GM23338 (cell line): ENCODE results near the gene CADPS2. TPM values are rescaled to one million over a fixed set of nuclear protein-coding genes. Genes with fewer than 3 reads are reported as not detected.

Experiments used
- ATAC-seq: fragments of 200-7000 bp; cut with Tn5 transposase; 3 replicates; pipeline ENCODE4 v1.9.1; 2020
- DNase-seq: peaks from one replicate; pipeline ENCODE4 v3.0.0-alpha.2; 2015; ENCODE audit warnings: low spot score
- H2AFZ ChIP-seq: fragments of 200-600 bp; sonication (generic); 2 replicates; pipeline ENCODE4 v1.8.0; 2016; ENCODE audit warnings: antibody characterized with exemption, mild to moderate bottlenecking, moderate library complexity
- H3F3A ChIP-seq: fragments of 200-600 bp; sonication (generic); replicated peaks from 2 replicates; pipeline ENCODE4 v1.8.0; 2017; ENCODE audit warnings: antibody characterized with exemption, mixed run types, low read depth
- H3K27ac ChIP-seq: fragments of 200-600 bp; sonication (generic); 2 replicates; pipeline ENCODE4 v1.6.1; 2016; ENCODE audit warnings: low read depth
- H3K27me3 ChIP-seq: fragments of 200-600 bp; sonication (generic); 2 replicates; pipeline ENCODE4 v1.8.0; 2016; ENCODE audit warnings: mild to moderate bottlenecking, mixed run types, moderate library complexity; ENCODE audit not compliant: insufficient read depth
- H3K36me3 ChIP-seq: fragments of 200-600 bp; sonication (generic); 2 replicates; pipeline ENCODE4 v1.8.0; 2016; ENCODE audit warnings: mild to moderate bottlenecking; ENCODE audit not compliant: insufficient read depth
- H3K4me1 ChIP-seq: fragments of 200-600 bp; sonication (generic); 2 replicates; pipeline ENCODE4 v1.8.0; 2016; ENCODE audit warnings: mild to moderate bottlenecking, moderate library complexity; ENCODE audit not compliant: insufficient read depth
- H3K4me2 ChIP-seq: fragments of 200-600 bp; sonication (generic); 2 replicates; pipeline ENCODE4 v1.7.1; 2017; ENCODE audit warnings: mixed run types
- H3K4me3 ChIP-seq: fragments of 200-600 bp; sonication (generic); 2 replicates; pipeline ENCODE4 v1.6.1; 2016; ENCODE audit warnings: mixed run types
- H3K79me2 ChIP-seq: fragments of 200-600 bp; sonication (generic); replicated peaks from 2 replicates; pipeline ENCODE4 v1.8.0; 2017; ENCODE audit warnings: mild to moderate bottlenecking; ENCODE audit not compliant: insufficient read depth
- H3K9me2 ChIP-seq: fragments of 200-600 bp; sonication (generic); 2 replicates; pipeline ENCODE4 v1.8.0; 2017; ENCODE audit not compliant: insufficient read depth
- H4K20me1 ChIP-seq: fragments of 200-600 bp; sonication (generic); replicated peaks from 2 replicates; pipeline ENCODE4 v1.8.0; 2017; ENCODE audit warnings: mild to moderate bottlenecking; ENCODE audit not compliant: insufficient read depth
- H3K27ac Mint-ChIP-seq: 2 replicates; pipeline ENCODE4 v1.8.0; 2020; ENCODE audit warnings: inconsistent platforms, mild to moderate bottlenecking, moderate library complexity, mixed read lengths
- H3K27me3 Mint-ChIP-seq: 3 replicates; pipeline ENCODE4 v1.8.0; 2022; ENCODE audit warnings: low read depth, mild to moderate bottlenecking, moderate library complexity, mixed read lengths, inconsistent platforms; ENCODE audit not compliant: insufficient read depth, poor library complexity
- H3K36me3 Mint-ChIP-seq: 3 replicates; pipeline ENCODE4 v1.8.0; 2021; ENCODE audit warnings: low read depth, mild to moderate bottlenecking, inconsistent platforms, moderate library complexity, mixed read lengths
- H3K4me1 Mint-ChIP-seq: 3 replicates; pipeline ENCODE4 v1.8.0; 2020; ENCODE audit warnings: mild to moderate bottlenecking, inconsistent platforms, mixed read lengths
- H3K4me3 Mint-ChIP-seq: 3 replicates; pipeline ENCODE4 v1.8.0; 2021; ENCODE audit warnings: moderate library complexity, mild to moderate bottlenecking, inconsistent platforms, mixed read lengths
- H3K9me3 Mint-ChIP-seq: 3 replicates; pipeline ENCODE4 v1.8.0; 2020; ENCODE audit warnings: moderate library complexity, mild to moderate bottlenecking, inconsistent platforms, mixed read lengths
- CREB1 ChIP-seq: fragments of 250-450 bp; sonication (Bioruptor Pico); IDR thresholded peaks from 2 replicates; pipeline ENCODE4 v1.5.0; 2020; ENCODE audit warnings: low read depth, mild to moderate bottlenecking, moderate library complexity
- EZH2 ChIP-seq: fragments of 200-600 bp; sonication (generic); IDR thresholded peaks from one replicate; pipeline ENCODE4 v1.8.0; 2017; ENCODE audit warnings: antibody characterized with exemption, mild to moderate bottlenecking, low read depth; ENCODE audit not compliant: unreplicated experiment
- EZH2phosphoT487 ChIP-seq: fragments of 200-600 bp; sonication (generic); IDR thresholded peaks from one replicate; pipeline ENCODE4 v1.8.1; 2018; ENCODE audit warnings: antibody characterized with exemption; ENCODE audit not compliant: unreplicated experiment
- JUNB ChIP-seq: IDR thresholded peaks from one replicate; pipeline ENCODE4 v1.6.1; 2016; ENCODE audit warnings: antibody characterized with exemption; ENCODE audit not compliant: unreplicated experiment
- NANOG ChIP-seq: IDR thresholded peaks from 2 replicates; pipeline ENCODE4 v1.6.1; 2016; ENCODE audit warnings: antibody characterized with exemption, borderline replicate concordance
- POLR2AphosphoS5 ChIP-seq: IDR thresholded peaks from 2 replicates; pipeline ENCODE4 v1.6.1; 2016; ENCODE audit warnings: antibody characterized with exemption, low read depth
- STAT1 ChIP-seq: IDR thresholded peaks from one replicate; pipeline ENCODE4 v1.6.1; 2016; ENCODE audit warnings: antibody characterized with exemption; ENCODE audit not compliant: unreplicated experiment
- ZNF114 ChIP-seq: fragments of 250-450 bp; sonication (Bioruptor Pico); IDR thresholded peaks from 2 replicates; pipeline ENCODE4 v1.5.0; 2020; ENCODE audit warnings: mild to moderate bottlenecking, moderate library complexity
- ZNF331 ChIP-seq: fragments of 250-450 bp; sonication (Bioruptor Pico); IDR thresholded peaks from 2 replicates; pipeline ENCODE4 v1.5.0; 2020; ENCODE audit warnings: low read depth, mild to moderate bottlenecking, moderate library complexity
- polyA plus RNA-seq: library from polyadenylated mRNA; unstranded; fragments of >200 nt; fragmentation: Nextera tagmentation; extraction: Ambion mirVana; gene quantifications from 2 replicates; pipeline ENCODE4 v1.2.1, GENCODE V29; 2016
- total RNA-seq: library from RNA; depleted of rRNA; stranded (reverse); fragments of >200 nt; shearing (Covaris generic); gene quantifications from 2 replicates; pipeline ENCODE4 v1.2.3, GENCODE V29; 2014
- TF ChIP-seq, protein P1 (sequence below): IDR thresholded peaks from 2 replicates; pipeline ENCODE4 v1.6.1; 2016; ENCODE audit warnings: antibody characterized with exemption
- TF ChIP-seq, protein P2 (sequence below): IDR thresholded peaks from one replicate; pipeline ENCODE4 v1.6.1; 2018; ENCODE audit warnings: antibody characterized with exemption; ENCODE audit not compliant: unreplicated experiment
- TF ChIP-seq, protein P3 (sequence below), 2 experiments: fragments of 200-600 bp in 1 of 2; sonication (generic) in 1 of 2; conservative IDR thresholded peaks; 2 replicates each; pipeline versions ENCODE4 v1.5.1 to v1.6.1; 2016 to 2017; ENCODE audit warnings: antibody characterized with exemption in 2 of 2, low read depth in 2 of 2, mild to moderate bottlenecking in 2 of 2, moderate library complexity in 1 of 2
- TF ChIP-seq, protein P4 (sequence below): fragments of 250-450 bp; sonication (Bioruptor Pico); IDR thresholded peaks from 2 replicates; pipeline ENCODE4 v1.5.0; 2020; ENCODE audit warnings: mild to moderate bottlenecking, moderate library complexity

The CADPS2 gene
- total and polyA plus RNA-seq, 2 experiments from 2014 or later = 16.3 to 36.9 TPM

DNA sequence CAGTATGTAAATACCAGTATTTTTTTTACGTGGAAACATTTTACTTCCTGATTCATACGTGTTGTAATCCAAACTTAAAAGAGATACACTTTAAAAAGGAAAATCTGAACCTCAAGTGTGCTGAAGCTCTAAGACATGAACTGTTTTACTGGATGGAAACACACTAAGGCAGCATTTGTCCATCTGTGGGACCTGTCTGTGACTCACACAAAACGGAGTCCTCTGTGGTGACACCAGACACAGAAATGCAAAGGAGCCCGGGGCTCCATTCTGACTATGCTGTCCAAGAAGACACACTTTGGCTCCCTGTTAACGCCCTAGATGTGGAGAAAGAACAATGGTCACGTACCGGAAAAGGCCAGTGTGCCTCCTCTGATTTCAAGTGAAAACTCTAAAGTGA lies 211.2 kb downstream of the CADPS2 start:
- Histone ChIP-seq H3K4me3 (no peak overlapping the region), H3K4me2 (no peak overlapping the region), H3K27me3 (no peaks in the 10 kb centered on the region), H3K36me3 (no peaks in the 10 kb centered on the region), H2AFZ (no peak overlapping the region), H3F3A (no peaks in the 10 kb centered on the region), H3K9me2 (peaks cover 8% of the 10 kb centered on the region; the same call in 1 of the 2 replicates), H3K4me1 (peaks cover 39% of the 10 kb centered on the region), H3K27ac (no peak overlapping the region), H4K20me1 (no peaks in the 10 kb centered on the region), H3K79me2 (no peaks in the 10 kb centered on the region)
- Mint-ChIP-seq H3K4me1 (peaks cover 56% of the 10 kb centered on the region), H3K27me3 (peaks cover 3% of the 10 kb centered on the region), H3K36me3 (peaks cover 31% of the 10 kb centered on the region), H3K27ac (no peak overlapping the region), H3K4me3 (no peak overlapping the region), H3K9me3 (peaks cover 12% of the 10 kb centered on the region; the same call in 2 of the 3 replicates)
- no peak for DNase-seq
- TF ChIP-seq, protein P1, sequence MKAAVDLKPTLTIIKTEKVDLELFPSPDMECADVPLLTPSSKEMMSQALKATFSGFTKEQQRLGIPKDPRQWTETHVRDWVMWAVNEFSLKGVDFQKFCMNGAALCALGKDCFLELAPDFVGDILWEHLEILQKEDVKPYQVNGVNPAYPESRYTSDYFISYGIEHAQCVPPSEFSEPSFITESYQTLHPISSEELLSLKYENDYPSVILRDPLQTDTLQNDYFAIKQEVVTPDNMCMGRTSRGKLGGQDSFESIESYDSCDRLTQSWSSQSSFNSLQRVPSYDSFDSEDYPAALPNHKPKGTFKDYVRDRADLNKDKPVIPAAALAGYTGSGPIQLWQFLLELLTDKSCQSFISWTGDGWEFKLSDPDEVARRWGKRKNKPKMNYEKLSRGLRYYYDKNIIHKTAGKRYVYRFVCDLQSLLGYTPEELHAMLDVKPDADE = no peak
- TF ChIP-seq CREB1 (CRISPR knock-in tag) = no peak
- TF ChIP-seq EZH2phosphoT487 = no peak
- TF ChIP-seq JUNB = no peak
- TF ChIP-seq STAT1 = no peak
- TF ChIP-seq, protein P2, sequence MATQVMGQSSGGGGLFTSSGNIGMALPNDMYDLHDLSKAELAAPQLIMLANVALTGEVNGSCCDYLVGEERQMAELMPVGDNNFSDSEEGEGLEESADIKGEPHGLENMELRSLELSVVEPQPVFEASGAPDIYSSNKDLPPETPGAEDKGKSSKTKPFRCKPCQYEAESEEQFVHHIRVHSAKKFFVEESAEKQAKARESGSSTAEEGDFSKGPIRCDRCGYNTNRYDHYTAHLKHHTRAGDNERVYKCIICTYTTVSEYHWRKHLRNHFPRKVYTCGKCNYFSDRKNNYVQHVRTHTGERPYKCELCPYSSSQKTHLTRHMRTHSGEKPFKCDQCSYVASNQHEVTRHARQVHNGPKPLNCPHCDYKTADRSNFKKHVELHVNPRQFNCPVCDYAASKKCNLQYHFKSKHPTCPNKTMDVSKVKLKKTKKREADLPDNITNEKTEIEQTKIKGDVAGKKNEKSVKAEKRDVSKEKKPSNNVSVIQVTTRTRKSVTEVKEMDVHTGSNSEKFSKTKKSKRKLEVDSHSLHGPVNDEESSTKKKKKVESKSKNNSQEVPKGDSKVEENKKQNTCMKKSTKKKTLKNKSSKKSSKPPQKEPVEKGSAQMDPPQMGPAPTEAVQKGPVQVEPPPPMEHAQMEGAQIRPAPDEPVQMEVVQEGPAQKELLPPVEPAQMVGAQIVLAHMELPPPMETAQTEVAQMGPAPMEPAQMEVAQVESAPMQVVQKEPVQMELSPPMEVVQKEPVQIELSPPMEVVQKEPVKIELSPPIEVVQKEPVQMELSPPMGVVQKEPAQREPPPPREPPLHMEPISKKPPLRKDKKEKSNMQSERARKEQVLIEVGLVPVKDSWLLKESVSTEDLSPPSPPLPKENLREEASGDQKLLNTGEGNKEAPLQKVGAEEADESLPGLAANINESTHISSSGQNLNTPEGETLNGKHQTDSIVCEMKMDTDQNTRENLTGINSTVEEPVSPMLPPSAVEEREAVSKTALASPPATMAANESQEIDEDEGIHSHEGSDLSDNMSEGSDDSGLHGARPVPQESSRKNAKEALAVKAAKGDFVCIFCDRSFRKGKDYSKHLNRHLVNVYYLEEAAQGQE = no peak
- no peak for TF ChIP-seq POLR2AphosphoS5
- TF ChIP-seq NANOG = no peak
- TF ChIP-seq EZH2 = no peak
- TF ChIP-seq ZNF331 (CRISPR knock-in tag) = no peak
- no peak for TF ChIP-seq ZNF114 (CRISPR knock-in tag)
- TF ChIP-seq, protein P3, sequence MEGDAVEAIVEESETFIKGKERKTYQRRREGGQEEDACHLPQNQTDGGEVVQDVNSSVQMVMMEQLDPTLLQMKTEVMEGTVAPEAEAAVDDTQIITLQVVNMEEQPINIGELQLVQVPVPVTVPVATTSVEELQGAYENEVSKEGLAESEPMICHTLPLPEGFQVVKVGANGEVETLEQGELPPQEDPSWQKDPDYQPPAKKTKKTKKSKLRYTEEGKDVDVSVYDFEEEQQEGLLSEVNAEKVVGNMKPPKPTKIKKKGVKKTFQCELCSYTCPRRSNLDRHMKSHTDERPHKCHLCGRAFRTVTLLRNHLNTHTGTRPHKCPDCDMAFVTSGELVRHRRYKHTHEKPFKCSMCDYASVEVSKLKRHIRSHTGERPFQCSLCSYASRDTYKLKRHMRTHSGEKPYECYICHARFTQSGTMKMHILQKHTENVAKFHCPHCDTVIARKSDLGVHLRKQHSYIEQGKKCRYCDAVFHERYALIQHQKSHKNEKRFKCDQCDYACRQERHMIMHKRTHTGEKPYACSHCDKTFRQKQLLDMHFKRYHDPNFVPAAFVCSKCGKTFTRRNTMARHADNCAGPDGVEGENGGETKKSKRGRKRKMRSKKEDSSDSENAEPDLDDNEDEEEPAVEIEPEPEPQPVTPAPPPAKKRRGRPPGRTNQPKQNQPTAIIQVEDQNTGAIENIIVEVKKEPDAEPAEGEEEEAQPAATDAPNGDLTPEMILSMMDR (conservative IDR thresholded peaks at IDR 0.05; ENCODE audit: low read depth in 2 of 2) = no peak
- TF ChIP-seq, protein P4, sequence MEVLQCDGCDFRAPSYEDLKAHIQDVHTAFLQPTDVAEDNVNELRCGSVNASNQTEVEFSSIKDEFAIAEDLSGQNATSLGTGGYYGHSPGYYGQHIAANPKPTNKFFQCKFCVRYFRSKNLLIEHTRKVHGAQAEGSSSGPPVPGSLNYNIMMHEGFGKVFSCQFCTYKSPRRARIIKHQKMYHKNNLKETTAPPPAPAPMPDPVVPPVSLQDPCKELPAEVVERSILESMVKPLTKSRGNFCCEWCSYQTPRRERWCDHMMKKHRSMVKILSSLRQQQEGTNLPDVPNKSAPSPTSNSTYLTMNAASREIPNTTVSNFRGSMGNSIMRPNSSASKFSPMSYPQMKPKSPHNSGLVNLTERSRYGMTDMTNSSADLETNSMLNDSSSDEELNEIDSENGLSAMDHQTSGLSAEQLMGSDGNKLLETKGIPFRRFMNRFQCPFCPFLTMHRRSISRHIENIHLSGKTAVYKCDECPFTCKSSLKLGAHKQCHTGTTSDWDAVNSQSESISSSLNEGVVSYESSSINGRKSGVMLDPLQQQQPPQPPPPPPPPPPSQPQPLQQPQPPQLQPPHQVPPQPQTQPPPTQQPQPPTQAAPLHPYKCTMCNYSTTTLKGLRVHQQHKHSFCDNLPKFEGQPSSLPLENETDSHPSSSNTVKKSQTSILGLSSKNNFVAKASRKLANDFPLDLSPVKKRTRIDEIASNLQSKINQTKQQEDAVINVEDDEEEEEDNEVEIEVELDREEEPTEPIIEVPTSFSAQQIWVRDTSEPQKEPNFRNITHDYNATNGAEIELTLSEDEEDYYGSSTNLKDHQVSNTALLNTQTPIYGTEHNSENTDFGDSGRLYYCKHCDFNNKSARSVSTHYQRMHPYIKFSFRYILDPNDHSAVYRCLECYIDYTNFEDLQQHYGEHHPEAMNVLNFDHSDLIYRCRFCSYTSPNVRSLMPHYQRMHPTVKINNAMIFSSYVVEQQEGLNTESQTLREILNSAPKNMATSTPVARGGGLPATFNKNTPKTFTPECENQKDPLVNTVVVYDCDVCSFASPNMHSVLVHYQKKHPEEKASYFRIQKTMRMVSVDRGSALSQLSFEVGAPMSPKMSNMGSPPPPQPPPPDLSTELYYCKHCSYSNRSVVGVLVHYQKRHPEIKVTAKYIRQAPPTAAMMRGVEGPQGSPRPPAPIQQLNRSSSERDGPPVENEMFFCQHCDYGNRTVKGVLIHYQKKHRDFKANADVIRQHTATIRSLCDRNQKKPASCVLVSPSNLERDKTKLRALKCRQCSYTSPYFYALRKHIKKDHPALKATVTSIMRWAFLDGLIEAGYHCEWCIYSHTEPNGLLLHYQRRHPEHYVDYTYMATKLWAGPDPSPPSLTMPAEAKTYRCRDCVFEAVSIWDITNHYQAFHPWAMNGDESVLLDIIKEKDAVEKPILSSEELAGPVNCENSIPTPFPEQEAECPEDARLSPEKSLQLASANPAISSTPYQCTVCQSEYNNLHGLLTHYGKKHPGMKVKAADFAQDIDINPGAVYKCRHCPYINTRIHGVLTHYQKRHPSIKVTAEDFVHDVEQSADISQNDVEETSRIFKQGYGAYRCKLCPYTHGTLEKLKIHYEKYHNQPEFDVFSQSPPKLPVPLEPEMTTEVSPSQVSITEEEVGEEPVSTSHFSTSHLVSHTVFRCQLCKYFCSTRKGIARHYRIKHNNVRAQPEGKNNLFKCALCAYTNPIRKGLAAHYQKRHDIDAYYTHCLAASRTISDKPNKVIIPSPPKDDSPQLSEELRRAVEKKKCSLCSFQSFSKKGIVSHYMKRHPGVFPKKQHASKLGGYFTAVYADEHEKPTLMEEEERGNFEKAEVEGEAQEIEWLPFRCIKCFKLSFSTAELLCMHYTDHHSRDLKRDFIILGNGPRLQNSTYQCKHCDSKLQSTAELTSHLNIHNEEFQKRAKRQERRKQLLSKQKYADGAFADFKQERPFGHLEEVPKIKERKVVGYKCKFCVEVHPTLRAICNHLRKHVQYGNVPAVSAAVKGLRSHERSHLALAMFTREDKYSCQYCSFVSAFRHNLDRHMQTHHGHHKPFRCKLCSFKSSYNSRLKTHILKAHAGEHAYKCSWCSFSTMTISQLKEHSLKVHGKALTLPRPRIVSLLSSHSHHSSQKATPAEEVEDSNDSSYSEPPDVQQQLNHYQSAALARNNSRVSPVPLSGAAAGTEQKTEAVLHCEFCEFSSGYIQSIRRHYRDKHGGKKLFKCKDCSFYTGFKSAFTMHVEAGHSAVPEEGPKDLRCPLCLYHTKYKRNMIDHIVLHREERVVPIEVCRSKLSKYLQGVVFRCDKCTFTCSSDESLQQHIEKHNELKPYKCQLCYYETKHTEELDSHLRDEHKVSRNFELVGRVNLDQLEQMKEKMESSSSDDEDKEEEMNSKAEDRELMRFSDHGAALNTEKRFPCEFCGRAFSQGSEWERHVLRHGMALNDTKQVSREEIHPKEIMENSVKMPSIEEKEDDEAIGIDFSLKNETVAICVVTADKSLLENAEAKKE (CRISPR knock-in tag) = no peak
- no peak for ATAC-seq
